ENCODE measurements around the gene ARVCF. TPM values are rescaled to one million over a fixed set of nuclear protein-coding genes. Genes with fewer than 3 reads are reported as not detected.
A peak's percentile ranks its signal among the peaks of the same experiment; 100 is the strongest.

ARVCF gene
- total and polyA plus RNA-seq, 9 of the 15 experiments (the other 6 are each of a cell fraction or from before 2014, with no cell fraction given) = 0.03 to 97.4 (median 15.6) TPM

DNA sequence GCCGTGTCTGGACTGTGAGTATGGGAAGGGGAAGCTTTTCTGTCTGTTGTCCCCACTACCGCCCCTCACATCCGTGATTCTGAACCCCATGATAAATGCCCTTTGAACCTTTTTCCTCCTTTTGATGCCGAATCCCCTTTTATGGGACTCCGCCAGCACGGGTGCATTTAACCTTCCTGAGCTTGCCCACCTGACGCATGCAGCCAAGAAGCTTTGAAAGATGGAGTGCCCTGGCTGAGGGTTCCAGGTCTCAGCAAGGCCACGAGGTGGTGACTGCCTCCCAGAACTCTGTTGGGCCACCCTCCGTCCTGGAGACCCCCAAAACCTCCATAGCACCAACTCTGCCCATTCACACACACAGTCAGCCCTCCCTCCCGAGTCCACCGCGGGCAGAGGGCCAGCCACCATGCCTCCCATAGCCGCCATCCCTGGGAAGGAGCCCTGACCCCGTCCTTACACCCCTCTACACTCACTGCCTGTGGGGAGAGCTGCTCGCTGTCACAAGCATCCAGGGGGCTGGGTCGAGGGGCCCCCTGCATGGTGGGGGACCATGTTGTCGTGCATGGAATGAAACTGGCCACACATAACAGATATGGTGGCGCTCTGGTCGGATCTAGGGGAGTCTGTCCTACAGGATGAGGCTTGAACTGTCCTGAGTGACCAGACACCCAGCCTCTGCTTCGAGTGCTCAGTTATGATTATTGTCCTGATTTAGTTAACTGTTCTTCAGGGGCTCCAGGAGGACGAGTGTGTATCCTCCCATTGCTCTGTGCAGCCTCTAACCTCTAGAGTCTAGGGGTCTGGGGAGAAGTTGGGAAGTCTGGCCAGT, 75.9 kb downstream of the ARVCF start (continued):
- TF ChIP-seq, protein P1, sequence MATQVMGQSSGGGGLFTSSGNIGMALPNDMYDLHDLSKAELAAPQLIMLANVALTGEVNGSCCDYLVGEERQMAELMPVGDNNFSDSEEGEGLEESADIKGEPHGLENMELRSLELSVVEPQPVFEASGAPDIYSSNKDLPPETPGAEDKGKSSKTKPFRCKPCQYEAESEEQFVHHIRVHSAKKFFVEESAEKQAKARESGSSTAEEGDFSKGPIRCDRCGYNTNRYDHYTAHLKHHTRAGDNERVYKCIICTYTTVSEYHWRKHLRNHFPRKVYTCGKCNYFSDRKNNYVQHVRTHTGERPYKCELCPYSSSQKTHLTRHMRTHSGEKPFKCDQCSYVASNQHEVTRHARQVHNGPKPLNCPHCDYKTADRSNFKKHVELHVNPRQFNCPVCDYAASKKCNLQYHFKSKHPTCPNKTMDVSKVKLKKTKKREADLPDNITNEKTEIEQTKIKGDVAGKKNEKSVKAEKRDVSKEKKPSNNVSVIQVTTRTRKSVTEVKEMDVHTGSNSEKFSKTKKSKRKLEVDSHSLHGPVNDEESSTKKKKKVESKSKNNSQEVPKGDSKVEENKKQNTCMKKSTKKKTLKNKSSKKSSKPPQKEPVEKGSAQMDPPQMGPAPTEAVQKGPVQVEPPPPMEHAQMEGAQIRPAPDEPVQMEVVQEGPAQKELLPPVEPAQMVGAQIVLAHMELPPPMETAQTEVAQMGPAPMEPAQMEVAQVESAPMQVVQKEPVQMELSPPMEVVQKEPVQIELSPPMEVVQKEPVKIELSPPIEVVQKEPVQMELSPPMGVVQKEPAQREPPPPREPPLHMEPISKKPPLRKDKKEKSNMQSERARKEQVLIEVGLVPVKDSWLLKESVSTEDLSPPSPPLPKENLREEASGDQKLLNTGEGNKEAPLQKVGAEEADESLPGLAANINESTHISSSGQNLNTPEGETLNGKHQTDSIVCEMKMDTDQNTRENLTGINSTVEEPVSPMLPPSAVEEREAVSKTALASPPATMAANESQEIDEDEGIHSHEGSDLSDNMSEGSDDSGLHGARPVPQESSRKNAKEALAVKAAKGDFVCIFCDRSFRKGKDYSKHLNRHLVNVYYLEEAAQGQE (IDR thresholded peaks at IDR 0.05; ENCODE audit: borderline replicate concordance) = no peak
- TF ChIP-seq, protein P1 (CRISPR knock-in tag; IDR thresholded peaks at IDR 0.05; ENCODE audit: low read depth) = peak; percentile 14; the same call in 1 of the 2 replicates
- peak; percentile 93; the same call in 1 of the 2 replicates for TF ChIP-seq TAF15 (IDR thresholded peaks at IDR 0.05; ENCODE audit: low read depth, low read length)
- TF ChIP-seq, protein P2, sequence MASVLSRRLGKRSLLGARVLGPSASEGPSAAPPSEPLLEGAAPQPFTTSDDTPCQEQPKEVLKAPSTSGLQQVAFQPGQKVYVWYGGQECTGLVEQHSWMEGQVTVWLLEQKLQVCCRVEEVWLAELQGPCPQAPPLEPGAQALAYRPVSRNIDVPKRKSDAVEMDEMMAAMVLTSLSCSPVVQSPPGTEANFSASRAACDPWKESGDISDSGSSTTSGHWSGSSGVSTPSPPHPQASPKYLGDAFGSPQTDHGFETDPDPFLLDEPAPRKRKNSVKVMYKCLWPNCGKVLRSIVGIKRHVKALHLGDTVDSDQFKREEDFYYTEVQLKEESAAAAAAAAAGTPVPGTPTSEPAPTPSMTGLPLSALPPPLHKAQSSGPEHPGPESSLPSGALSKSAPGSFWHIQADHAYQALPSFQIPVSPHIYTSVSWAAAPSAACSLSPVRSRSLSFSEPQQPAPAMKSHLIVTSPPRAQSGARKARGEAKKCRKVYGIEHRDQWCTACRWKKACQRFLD (CRISPR knock-in tag; IDR thresholded peaks at IDR 0.05) = no peak
- TF ChIP-seq MYC (IDR thresholded peaks at IDR 0.05; ENCODE audit: low read depth, low read length) = peak; percentile 50; the same call in 1 of the 2 replicates
- peak; percentile 90 for TF ChIP-seq MYC (CRISPR knock-in tag; IDR thresholded peaks at IDR 0.05; ENCODE audit: borderline replicate concordance, low read depth)
- TF ChIP-seq ZFP36 (IDR thresholded peaks at IDR 0.05; ENCODE audit: low read depth, low read length, partially characterized antibody) = no peak
- TF ChIP-seq ZNF79 (CRISPR knock-in tag; IDR thresholded peaks at IDR 0.05; ENCODE audit: low read depth) = 0 out of 2 replicates have a peak, but pooled peaks have one; percentile 54
- TF ChIP-seq, protein P3, sequence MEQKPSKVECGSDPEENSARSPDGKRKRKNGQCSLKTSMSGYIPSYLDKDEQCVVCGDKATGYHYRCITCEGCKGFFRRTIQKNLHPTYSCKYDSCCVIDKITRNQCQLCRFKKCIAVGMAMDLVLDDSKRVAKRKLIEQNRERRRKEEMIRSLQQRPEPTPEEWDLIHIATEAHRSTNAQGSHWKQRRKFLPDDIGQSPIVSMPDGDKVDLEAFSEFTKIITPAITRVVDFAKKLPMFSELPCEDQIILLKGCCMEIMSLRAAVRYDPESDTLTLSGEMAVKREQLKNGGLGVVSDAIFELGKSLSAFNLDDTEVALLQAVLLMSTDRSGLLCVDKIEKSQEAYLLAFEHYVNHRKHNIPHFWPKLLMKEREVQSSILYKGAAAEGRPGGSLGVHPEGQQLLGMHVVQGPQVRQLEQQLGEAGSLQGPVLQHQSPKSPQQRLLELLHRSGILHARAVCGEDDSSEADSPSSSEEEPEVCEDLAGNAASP (IDR thresholded peaks at IDR 0.05) = no peak
- TF ChIP-seq MBD2 (IDR thresholded peaks at IDR 0.05; ENCODE audit: borderline replicate concordance, low read depth) = no peak
- TF ChIP-seq NR4A1 (CRISPR knock-in tag; IDR thresholded peaks at IDR 0.05) = no peak; the same call in 1 of the 2 replicates
- peak; percentile 29 for TF ChIP-seq NR4A1 (tag; IDR thresholded peaks at IDR 0.05)
- TF ChIP-seq ZNF311 (CRISPR knock-in tag; IDR thresholded peaks at IDR 0.05) = no peak
- TF ChIP-seq MEF2D (tag; conservative IDR thresholded peaks at IDR 0.05; ENCODE audit: low read depth) = peak; percentile 46; the same call in 1 of the 2 replicates

Measured in K562 (cell line).